Activated CD8-positive, alpha-beta T cell treated with anti-CD3 and anti-CD28 coated beads for 36 hours (primary cell): Measurements from ENCODE around the gene TCFL5. TPM values are rescaled to one million over a fixed set of nuclear protein-coding genes. Genes with fewer than 3 reads are reported as not detected.

Source experiments
- ATAC-seq: fragments of 200-7000 bp; cut with Tn5 transposase; one replicate; pipeline ENCODE4 v1.10.0; 2021; ENCODE audit warnings: mild to moderate bottlenecking, moderate library complexity
- CTCF ChIA-PET: fragments of 350-600 bp; sonication (Branson Sonifier 250); formaldehyde crosslinking; loops from one replicate; lab custom pipeline; 2021; ENCODE audit warnings: antibody characterized with exemption; lab: Charles Lee
- POLR2A ChIA-PET: fragments of 350-600 bp; sonication (Branson Sonifier 250); formaldehyde crosslinking; loops from one replicate; lab custom pipeline; 2021; ENCODE audit warnings: antibody characterized with exemption; lab: Charles Lee
- DNase-seq: peaks from one replicate; pipeline ENCODE4 v3.0.0-alpha.2; 2020
- H3K27ac Mint-ChIP-seq: one replicate; pipeline ENCODE4 v1.8.0; 2021; ENCODE audit warnings: mild to moderate bottlenecking, mixed read lengths
- H3K27me3 Mint-ChIP-seq: one replicate; pipeline ENCODE4 v1.8.0; 2021; ENCODE audit warnings: mixed read lengths
- H3K36me3 Mint-ChIP-seq: one replicate; pipeline ENCODE4 v1.8.0; 2021; ENCODE audit warnings: low read depth, mixed read lengths
- H3K4me1 Mint-ChIP-seq: one replicate; pipeline ENCODE4 v1.8.0; 2021; ENCODE audit warnings: low read depth, mixed read lengths
- H3K4me3 Mint-ChIP-seq: one replicate; pipeline ENCODE4 v1.8.0; 2021; ENCODE audit warnings: mild to moderate bottlenecking, moderate library complexity, mixed read lengths
- H3K9me3 Mint-ChIP-seq: one replicate; pipeline ENCODE4 v1.8.0; 2021; ENCODE audit warnings: mixed read lengths
- CTCF ChIP-seq: fragments of 200-600 bp; IDR thresholded peaks from one replicate; pipeline ENCODE4 v1.8.0; 2022; ENCODE audit warnings: antibody characterized with exemption, mild to moderate bottlenecking
- intact Hi-C: fragments of 100-400 bp; cut with micrococcal nuclease; formaldehyde crosslinking; loops from one replicate; pipeline ENCODE4 v1.10.0; 2022
- total RNA-seq, 2 experiments: library from RNA; stranded (reverse); gene quantifications; one replicate each; pipeline ENCODE4 v1.2.3, GENCODE V29; 2021

TCFL5 gene
- total RNA-seq, 2 experiments from 2014 or later, result 7.5 to 7.6 TPM

GRCh38 chr20:62811320-62811719, 50.3 kb downstream of the TCFL5 start:
- DNase-seq, result no peak
- no peak for ATAC-seq
- Mint-ChIP-seq H3K27ac (no peak overlapping the region), H3K4me1 (peaks cover 20% of the 10 kb centered on the region), H3K36me3 (peaks cover 19% of the 10 kb centered on the region), H3K4me3 (no peak overlapping the region), H3K27me3 (peaks cover 10% of the 10 kb centered on the region), H3K9me3 (no peaks in the 10 kb centered on the region)
- intact Hi-C loops, result no loop called here
- no peak for TF ChIP-seq CTCF
- ChIA-PET POLR2A (no interaction called here), CTCF (interaction anchor here (1.3 to 2.0 kb wide), 4 partner anchors 12 to 166 kb away, joined by 3 to 7 read pairs (median 4); no protein-coding TSS in a partner anchor)

- CTCF ChIA-PET, result interaction anchor here (1.2 to 2.9 kb wide), 6 partner anchors 14 to 310 kb away, joined by 3 to 33 read pairs (median 6); partner anchors contain the start of gene MRGBP
- intact Hi-C loops, result no loop called here
These were observed 51.8 kb downstream of the TCFL5 start for GRCh38 chr20:62809530-62810428.

GRCh38 chr20:62808211-62808865, 53.3 kb downstream of the TCFL5 start:
- Mint-ChIP-seq H3K27ac (no peak overlapping the region), H3K9me3 (no peaks in the 10 kb centered on the region), H3K4me3 (peak overlapping the region; percentile 32), H3K27me3 (no peaks in the 10 kb centered on the region), H3K4me1 (peaks cover 30% of the 10 kb centered on the region), H3K36me3 (peaks cover 24% of the 10 kb centered on the region)
- ATAC-seq (peak; percentile 63), DNase-seq (peak; percentile 78)
- peak; percentile 97 for TF ChIP-seq CTCF
- intact Hi-C loops, result no loop called here
- POLR2A ChIA-PET, result interaction anchor here (0.8 to 2.9 kb wide), 3 partner anchors 9 to 14 kb away, joined by 3 to 9 read pairs (median 6); no protein-coding TSS in a partner anchor
- CTCF ChIA-PET, result interaction anchor here (0.6 to 2.9 kb wide), 34 partner anchors 9 to 309 kb away, joined by 3 to 33 read pairs (median 4); partner anchors contain the start of genes COL9A3 and MRGBP

More at GRCh38 chr20:62809530-62810428, 51.8 kb downstream of the TCFL5 start:
- DNase-seq (no peak), ATAC-seq (no peak)
- no peaks in the 10 kb centered on the region for H3K9me3 Mint-ChIP-seq
- no peak overlapping the region for H3K27ac Mint-ChIP-seq
- TF ChIP-seq CTCF, result no peak
- POLR2A ChIA-PET, result no interaction called here
- peaks cover 23% of the 10 kb centered on the region for H3K4me1 Mint-ChIP-seq
- H3K27me3 Mint-ChIP-seq, result no peaks in the 10 kb centered on the region
- H3K4me3 Mint-ChIP-seq, result no peak overlapping the region
- H3K36me3 Mint-ChIP-seq, result peaks cover 24% of the 10 kb centered on the region

DNA sequence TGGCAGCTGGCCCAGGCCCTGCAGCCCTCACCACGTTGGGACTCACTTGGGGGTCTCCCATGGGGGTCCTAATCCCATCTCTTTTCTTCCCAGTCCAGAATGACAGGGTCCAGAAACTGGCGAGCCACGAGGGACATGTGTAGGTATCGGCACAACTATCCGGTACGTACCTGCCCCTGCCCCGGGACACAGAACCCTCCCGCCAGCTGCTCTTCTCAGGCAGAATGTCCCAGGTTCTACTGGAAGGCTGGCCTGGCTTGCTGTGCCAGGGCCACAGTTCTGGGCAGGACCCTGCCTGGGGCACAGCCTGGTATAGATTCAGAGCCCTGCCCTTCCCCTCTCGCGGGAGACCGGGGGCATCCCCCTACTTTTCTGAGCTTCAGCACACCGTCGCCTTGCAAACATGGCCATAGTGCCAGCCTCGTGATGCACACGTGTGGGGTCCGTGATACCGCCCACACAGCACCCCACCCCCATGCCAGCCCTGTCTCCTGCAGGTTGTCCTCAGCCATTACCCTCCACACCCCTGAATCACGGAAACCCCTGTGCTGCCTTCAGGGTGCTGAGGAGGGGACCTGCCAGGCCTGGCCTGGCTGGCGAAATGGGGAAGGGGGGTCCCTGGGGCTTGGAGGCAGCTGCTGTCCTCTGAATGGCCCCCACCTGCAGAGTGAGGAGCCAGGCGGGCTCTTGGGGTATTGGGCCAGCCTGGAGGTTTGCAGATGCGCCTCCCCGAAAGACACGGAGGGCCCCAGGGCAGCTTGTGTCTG, 54.0 kb downstream of the TCFL5 start:
- ATAC-seq, result no peak
- H3K36me3 Mint-ChIP-seq, result peaks cover 24% of the 10 kb centered on the region
- DNase-seq, result no peak
- ChIA-PET POLR2A (interaction anchor here (0.5 to 2.9 kb wide), 3 partner anchors 9 to 1227 kb away, joined by 3 to 9 read pairs (median 6); no protein-coding TSS in a partner anchor), CTCF (interaction anchor here (0.8 to 2.9 kb wide), 27 partner anchors 9 to 308 kb away, joined by 3 to 33 read pairs (median 4); partner anchors contain the start of genes COL9A3 and MRGBP)
- H3K4me3 Mint-ChIP-seq, result no peak overlapping the region
- no peak overlapping the region for H3K27ac Mint-ChIP-seq
- TF ChIP-seq CTCF, result no peak
- H3K9me3 Mint-ChIP-seq, result no peaks in the 10 kb centered on the region
- H3K4me1 Mint-ChIP-seq, result peaks cover 30% of the 10 kb centered on the region
- H3K27me3 Mint-ChIP-seq, result no peaks in the 10 kb centered on the region
- intact Hi-C loops, result no loop called here
